Neuronal stem cell (in vitro differentiated cells): ENCODE measurements around the gene RPS3.
"Not testable (repeated sequence)": the region's sequence is repeated elsewhere in the genome, so short reads cannot be mapped to it uniquely, and the experiment has no call there.

ENCODE experiments used
- DNase-seq: peaks from one replicate; pipeline ENCODE4 v3.0.0-alpha.2; 2013; ENCODE audit warnings: low spot score
- H2AFZ ChIP-seq: one replicate; pipeline ENCODE4 v1.6.1; 2013; ENCODE audit warnings: mild to moderate bottlenecking, low read length, inconsistent platforms
- H2AK5ac ChIP-seq: 2 replicates; pipeline ENCODE4 v1.6.1; 2013; ENCODE audit warnings: low read depth, mild to moderate bottlenecking, inconsistent platforms, low read length, moderate library complexity, mixed read lengths
- H2BK120ac ChIP-seq: 2 replicates; pipeline ENCODE4 v1.6.1; 2013; ENCODE audit warnings: low read depth, mild to moderate bottlenecking, inconsistent platforms, low read length, moderate library complexity, mixed read lengths
- H2BK12ac ChIP-seq: one replicate; pipeline ENCODE4 v1.6.1; 2013; ENCODE audit warnings: low read length, inconsistent platforms
- H2BK15ac ChIP-seq: 2 replicates; pipeline ENCODE4 v1.6.1; 2013; ENCODE audit warnings: mild to moderate bottlenecking, low read length, inconsistent platforms, mixed read lengths
- H2BK5ac ChIP-seq: one replicate; pipeline ENCODE4 v1.6.1; 2013; ENCODE audit warnings: inconsistent platforms, mild to moderate bottlenecking, low read length, moderate library complexity
- H3K14ac ChIP-seq: one replicate; pipeline ENCODE4 v1.6.1; 2013; ENCODE audit warnings: low read length, inconsistent platforms
- H3K18ac ChIP-seq: 2 replicates; pipeline ENCODE4 v1.6.1; 2013; ENCODE audit warnings: low read length, inconsistent platforms
- H3K23ac ChIP-seq: 2 replicates; pipeline ENCODE4 v1.6.1; 2013; ENCODE audit warnings: low read depth, mild to moderate bottlenecking, mixed read lengths, low read length, inconsistent platforms; ENCODE audit not compliant: poor library complexity
- H3K27ac ChIP-seq: replicated peaks from 3 replicates; pipeline ENCODE4 v1.5.1; 2013; ENCODE audit warnings: low read length, inconsistent platforms
- H3K27me3 ChIP-seq, 3 experiments: 2 replicates each; pipeline ENCODE4 v1.6.1; 2013; ENCODE audit warnings: low read length in 3 of 3, mild to moderate bottlenecking in 2 of 3, inconsistent platforms in 1 of 3, low read depth in 1 of 3, mixed read lengths in 1 of 3, moderate library complexity in 1 of 3; ENCODE audit not compliant: control insufficient read depth in 3 of 3, insufficient read depth in 3 of 3
- H3K36me3 ChIP-seq, 2 donors: replicated peaks in 1 of 2; 2 replicates each; pipeline ENCODE4 v1.6.1; 2013; ENCODE audit warnings: low read length in 2 of 2; ENCODE audit not compliant: control insufficient read depth in 2 of 2, insufficient read depth in 2 of 2
- H3K4ac ChIP-seq: 2 replicates; pipeline ENCODE4 v1.6.1; 2013; ENCODE audit warnings: inconsistent platforms, mild to moderate bottlenecking, low read length, moderate library complexity
- H3K4me1 ChIP-seq, 2 donors: 1 replicate in 1 of 2; 2 replicates in 1 of 2; pipeline ENCODE4 v1.6.1; 2013; ENCODE audit warnings: low read length in 2 of 2, low read depth in 1 of 2; ENCODE audit not compliant: control insufficient read depth in 2 of 2, insufficient read depth in 1 of 2
- H3K4me2 ChIP-seq: one replicate; pipeline ENCODE4 v1.6.1; 2013; ENCODE audit warnings: mild to moderate bottlenecking, low read length, inconsistent platforms; ENCODE audit not compliant: insufficient read depth, poor library complexity, severe bottlenecking
- H3K4me3 ChIP-seq, 2 donors: 2 replicates each; pipeline ENCODE4 v1.5.1; 2013; ENCODE audit warnings: low read length in 2 of 2, mild to moderate bottlenecking in 2 of 2, inconsistent platforms in 1 of 2, moderate library complexity in 1 of 2
- H3K79me1 ChIP-seq: one replicate; pipeline ENCODE4 v1.6.1; 2013; ENCODE audit warnings: low read depth, mild to moderate bottlenecking, inconsistent platforms, low read length, moderate library complexity
- H3K9ac ChIP-seq: one replicate; pipeline ENCODE4 v1.6.1; 2013; ENCODE audit warnings: mild to moderate bottlenecking, low read depth, low read length, inconsistent platforms; ENCODE audit not compliant: poor library complexity
- H3K9me3 ChIP-seq, 2 donors: replicated peaks in 1 of 2; 2 replicates each; pipeline versions ENCODE3 to v1.6.1; 2013; ENCODE audit warnings: low read length in 2 of 2, mild to moderate bottlenecking in 2 of 2, inconsistent platforms in 1 of 2, low read depth in 1 of 2, mixed read lengths in 1 of 2, moderate library complexity in 1 of 2; ENCODE audit not compliant: control insufficient read depth in 2 of 2, insufficient read depth in 1 of 2
- H4K8ac ChIP-seq: one replicate; pipeline ENCODE4 v1.6.1; 2013; ENCODE audit warnings: low read depth, mild to moderate bottlenecking, inconsistent platforms, low read length, moderate library complexity
- H4K91ac ChIP-seq: one replicate; pipeline ENCODE4 v1.6.1; 2013; ENCODE audit warnings: low read length, low read depth, mild to moderate bottlenecking, inconsistent platforms; ENCODE audit not compliant: poor library complexity
- WGBS, 2 donors: extraction: QIAGEN DNeasy Blood & Tissue Kit; methylation state at CpG; one replicate each; pipeline ENCODE4 v1.1.7; 2013; ENCODE audit warnings: missing lambda C conversion rate in 2 of 2, mixed read lengths in 1 of 2; ENCODE audit not compliant: insufficient read length in 2 of 2, insufficient replicate concordance in 1 of 2; ENCODE audit errors: extremely low coverage in 2 of 2; 5-methylcytosine and 5-hydroxymethylcytosine counted together

The RPS3 gene

DNA sequence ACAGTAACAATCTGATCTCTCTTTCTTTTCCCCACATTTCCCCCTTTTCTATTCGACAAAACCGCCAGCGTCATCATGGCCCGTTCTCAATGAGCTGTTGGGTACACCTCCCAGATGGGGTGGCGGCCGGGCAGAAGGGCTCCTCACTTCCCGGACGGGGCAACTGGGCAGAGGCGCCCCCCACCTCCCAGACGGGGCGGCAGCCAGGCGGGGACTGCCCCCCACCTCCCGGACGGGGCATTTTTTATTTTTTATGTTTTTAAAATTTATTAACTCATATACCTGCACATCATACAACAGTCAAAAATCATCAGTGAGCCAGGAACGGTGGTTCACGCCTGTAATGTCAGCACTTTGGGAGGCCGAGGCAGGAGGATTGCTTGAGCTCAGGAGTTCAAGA lies 20.5 kb upstream of the RPS3 start:
- not testable (repeated sequence) for H3K36me3 ChIP-seq, H3K23ac ChIP-seq, H3K4me2 ChIP-seq, H3K27ac ChIP-seq, H3K4me1 ChIP-seq, H3K9me3 ChIP-seq, H2BK12ac ChIP-seq, H3K18ac ChIP-seq, H2BK120ac ChIP-seq, H2AK5ac ChIP-seq, H4K8ac ChIP-seq, H3K4ac ChIP-seq, H3K27me3 ChIP-seq, H3K14ac ChIP-seq, H2AFZ ChIP-seq, H4K91ac ChIP-seq, H2BK5ac ChIP-seq, H3K79me1 ChIP-seq, H2BK15ac ChIP-seq, DNase-seq, H3K9ac ChIP-seq, H3K4me3 ChIP-seq
- WGBS, 2 donors: no CpG with 5 or more reads among the region's 17 CpGs

DNA sequence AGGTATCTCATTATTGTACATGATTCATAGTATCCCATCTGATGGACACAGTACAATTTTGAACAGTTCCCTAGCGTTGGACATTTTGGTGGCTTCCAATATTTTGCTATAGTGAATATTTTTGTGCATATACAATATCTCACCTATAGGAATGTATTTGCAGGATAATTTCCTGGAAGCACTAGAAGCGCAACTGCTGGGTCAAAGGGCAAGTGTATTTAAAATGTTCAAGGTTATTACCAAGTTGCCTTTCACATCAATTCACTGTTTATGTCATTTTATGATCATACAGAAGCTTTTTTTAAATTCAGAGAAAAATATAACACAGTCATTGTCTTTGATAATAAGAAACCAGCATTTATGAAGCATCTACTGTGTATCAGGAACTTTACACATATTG lies 19.1 kb upstream of the RPS3 start:
- H4K91ac ChIP-seq: no peak overlapping the region
- DNase-seq: no peak
- no peak overlapping the region for H3K23ac ChIP-seq
- H3K79me1 ChIP-seq: no peaks in the 10 kb centered on the region
- H2AFZ ChIP-seq: no peak overlapping the region
- no peak overlapping the region for H2BK120ac ChIP-seq
- H3K4me2 ChIP-seq: no peak overlapping the region
- no peak overlapping the region for H4K8ac ChIP-seq
- H2BK15ac ChIP-seq: no peak overlapping the region
- H2BK5ac ChIP-seq: no peak overlapping the region
- no peak overlapping the region for H2AK5ac ChIP-seq
- no peak overlapping the region for H3K18ac ChIP-seq
- H3K9ac ChIP-seq: no peak overlapping the region
- no peak overlapping the region for H2BK12ac ChIP-seq
- no peak overlapping the region for H3K14ac ChIP-seq
- no peak overlapping the region for H3K4ac ChIP-seq
- no peaks in the 10 kb centered on the region for H3K9me3 ChIP-seq
- peaks cover 0 to 4% of the 10 kb centered on the region in 2 donors for H3K4me1 ChIP-seq
- H3K27ac ChIP-seq: no peak overlapping the region
- H3K27me3 ChIP-seq: no peaks in the 10 kb centered on the region
- no peak overlapping the region for H3K4me3 ChIP-seq
- H3K36me3 ChIP-seq: no peaks in the 10 kb centered on the region
- no CpG with 5 or more reads among the region's 2 CpGs for WGBS, 2 donors

DNA sequence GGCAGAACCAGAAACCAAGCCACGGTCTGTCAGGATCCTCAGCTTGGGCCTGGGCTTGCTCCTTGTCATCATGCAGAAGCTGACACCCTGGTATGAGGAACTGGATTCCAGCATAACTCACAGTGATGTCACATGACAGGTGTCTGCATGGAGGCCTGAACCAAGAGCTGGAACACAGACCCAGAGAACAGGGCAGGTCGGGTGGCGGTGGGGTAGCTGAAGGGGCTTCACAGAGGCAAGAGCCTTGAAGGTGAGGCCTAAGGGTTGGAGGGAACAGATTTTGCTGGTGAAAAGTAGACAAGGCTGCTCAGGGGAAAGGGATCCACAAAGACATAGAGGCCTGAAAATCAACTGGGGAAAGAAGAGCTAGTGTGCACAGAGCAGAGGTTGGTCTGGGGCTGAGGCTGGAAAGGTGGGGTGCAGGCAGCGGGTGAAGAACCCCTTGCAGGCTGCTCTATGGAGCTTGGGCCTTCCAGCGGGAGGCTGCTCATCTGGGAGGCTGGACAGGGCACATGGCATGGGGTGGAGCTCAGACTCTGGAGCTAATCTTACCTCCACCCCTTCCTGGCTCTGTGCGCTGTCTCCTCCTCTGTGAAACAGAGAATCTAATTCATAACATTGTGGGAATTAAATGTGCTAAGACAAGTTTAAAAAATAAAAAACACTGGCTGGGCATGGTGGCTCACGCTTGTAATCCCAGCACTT lies 18.4 kb upstream of the RPS3 start:
- H3K23ac ChIP-seq: no peak overlapping the region
- H4K8ac ChIP-seq: no peak overlapping the region
- no peak overlapping the region for H4K91ac ChIP-seq
- DNase-seq: no peak
- no peaks in the 10 kb centered on the region for H3K79me1 ChIP-seq
- no peak overlapping the region for H3K4me3 ChIP-seq
- no CpG with 5 or more reads among the region's 7 CpGs for WGBS, 2 donors
- peaks cover 0 to 4% of the 10 kb centered on the region in 2 donors for H3K4me1 ChIP-seq
- H2BK5ac ChIP-seq: no peak overlapping the region
- no peak overlapping the region for H2BK12ac ChIP-seq
- H3K27ac ChIP-seq: no peak overlapping the region
- H3K9me3 ChIP-seq: no peaks in the 10 kb centered on the region
- H2BK15ac ChIP-seq: no peak overlapping the region
- no peaks in the 10 kb centered on the region for H3K36me3 ChIP-seq
- no peak overlapping the region for H3K9ac ChIP-seq
- H2AFZ ChIP-seq: peak overlapping the region; percentile 69
- H2AK5ac ChIP-seq: no peak overlapping the region
- no peak overlapping the region for H3K4ac ChIP-seq
- no peak overlapping the region for H3K4me2 ChIP-seq
- no peak overlapping the region for H3K18ac ChIP-seq
- no peaks in the 10 kb centered on the region for H3K27me3 ChIP-seq
- no peak overlapping the region for H2BK120ac ChIP-seq
- no peak overlapping the region for H3K14ac ChIP-seq

DNA sequence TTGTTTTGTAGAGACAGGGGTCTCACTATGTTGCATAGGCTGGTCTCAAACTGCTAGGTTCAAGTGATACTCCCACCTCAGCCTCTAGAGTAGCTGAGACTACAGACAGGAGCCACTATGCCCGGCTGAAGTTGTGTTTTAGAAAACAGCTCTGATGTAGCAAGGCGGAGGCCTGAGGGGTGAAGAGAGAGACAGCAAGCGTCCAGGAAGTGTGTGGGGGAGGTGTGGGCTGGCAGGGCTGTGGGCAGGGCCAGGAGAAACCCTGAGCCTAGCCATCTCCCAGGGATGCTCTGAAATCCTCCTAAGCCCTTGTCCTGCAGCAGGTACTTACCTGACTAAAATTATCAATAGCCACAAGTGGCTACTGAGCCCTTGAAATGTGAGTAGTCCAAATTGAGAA lies 16.1 kb upstream of the RPS3 start:
- WGBS, 2 donors: no CpG with 5 or more reads among the region's 3 CpGs
- no peak for DNase-seq
- no peak overlapping the region for H4K8ac ChIP-seq
- no peak overlapping the region for H3K9ac ChIP-seq
- no peak overlapping the region for H3K27ac ChIP-seq
- no peaks in the 10 kb centered on the region for H3K27me3 ChIP-seq
- no peak overlapping the region for H3K4me2 ChIP-seq
- H3K9me3 ChIP-seq: no peaks in the 10 kb centered on the region
- H2AFZ ChIP-seq: peak overlapping the region; percentile 74
- H3K4me1 ChIP-seq: peaks cover under 1 to 4% of the 10 kb centered on the region in 2 donors
- H2BK120ac ChIP-seq: no peak overlapping the region
- H3K79me1 ChIP-seq: no peaks in the 10 kb centered on the region
- no peak overlapping the region for H3K14ac ChIP-seq
- H3K36me3 ChIP-seq: no peaks in the 10 kb centered on the region
- H2BK15ac ChIP-seq: no peak overlapping the region
- H2AK5ac ChIP-seq: no peak overlapping the region
- H4K91ac ChIP-seq: no peak overlapping the region
- no peak overlapping the region for H2BK5ac ChIP-seq
- H3K18ac ChIP-seq: no peak overlapping the region
- no peak overlapping the region for H2BK12ac ChIP-seq
- no peak overlapping the region for H3K23ac ChIP-seq
- no peak overlapping the region for H3K4ac ChIP-seq
- H3K4me3 ChIP-seq: no peak overlapping the region
